GM19043 (cell line): ENCODE measurements around the gene ZP4.

Experiments
- ATAC-seq: cut with Tn5 transposase; IDR thresholded peaks from one replicate; pipeline ENCODE4 v1.9.1; 2021; ENCODE audit warnings: low read depth; ENCODE audit not compliant: unreplicated experiment

The ZP4 gene, protein sequence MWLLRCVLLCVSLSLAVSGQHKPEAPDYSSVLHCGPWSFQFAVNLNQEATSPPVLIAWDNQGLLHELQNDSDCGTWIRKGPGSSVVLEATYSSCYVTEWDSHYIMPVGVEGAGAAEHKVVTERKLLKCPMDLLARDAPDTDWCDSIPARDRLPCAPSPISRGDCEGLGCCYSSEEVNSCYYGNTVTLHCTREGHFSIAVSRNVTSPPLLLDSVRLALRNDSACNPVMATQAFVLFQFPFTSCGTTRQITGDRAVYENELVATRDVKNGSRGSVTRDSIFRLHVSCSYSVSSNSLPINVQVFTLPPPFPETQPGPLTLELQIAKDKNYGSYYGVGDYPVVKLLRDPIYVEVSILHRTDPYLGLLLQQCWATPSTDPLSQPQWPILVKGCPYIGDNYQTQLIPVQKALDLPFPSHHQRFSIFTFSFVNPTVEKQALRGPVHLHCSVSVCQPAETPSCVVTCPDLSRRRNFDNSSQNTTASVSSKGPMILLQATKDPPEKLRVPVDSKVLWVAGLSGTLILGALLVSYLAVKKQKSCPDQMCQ

DNA sequence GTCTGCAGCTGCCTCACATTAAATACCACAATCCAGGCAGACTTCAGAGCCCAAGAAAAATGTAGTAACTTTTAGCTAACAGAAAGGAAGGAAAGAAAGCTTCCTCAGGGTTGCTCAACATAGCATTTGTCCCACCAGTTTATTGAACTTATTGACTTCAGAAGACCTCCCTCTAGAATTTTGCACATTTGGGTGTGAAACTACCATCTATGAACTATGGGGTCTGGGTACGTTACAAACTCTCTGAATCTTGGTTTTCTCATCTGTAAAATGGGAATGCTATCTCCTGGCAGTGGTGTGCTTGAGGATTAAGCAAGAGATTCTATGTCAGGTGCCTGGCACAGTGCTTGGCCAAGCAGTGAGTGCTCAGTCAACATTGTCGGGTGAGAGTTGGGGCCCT is at the start of gene ZP4:
TSS of gene ZP4 (minus strand) at position 101 of the 400 bp plus-strand sequence. CDS start 287 bp downstream, outside the sequence.
- no peak for ATAC-seq

DNA sequence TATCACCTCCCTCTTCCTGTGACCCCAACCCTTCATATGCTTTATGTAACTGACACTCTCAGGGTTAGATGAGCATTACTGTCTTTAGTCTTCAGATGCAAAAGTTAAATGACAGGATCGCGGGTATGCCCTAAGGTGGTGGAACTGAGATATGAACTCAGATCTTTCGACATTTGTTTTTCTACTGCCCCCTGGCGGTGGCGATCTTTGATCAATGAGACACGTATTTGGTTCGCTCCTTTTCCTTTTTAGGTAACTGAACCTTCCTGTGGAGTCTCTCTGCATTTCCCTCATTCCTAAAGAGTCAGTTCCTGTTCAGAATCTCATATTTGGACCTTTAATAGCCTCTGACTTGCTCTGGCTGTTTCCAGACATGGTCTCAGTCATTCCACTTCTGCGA is 47.8 kb upstream of the ZP4 start:
- no peak for ATAC-seq

DNA sequence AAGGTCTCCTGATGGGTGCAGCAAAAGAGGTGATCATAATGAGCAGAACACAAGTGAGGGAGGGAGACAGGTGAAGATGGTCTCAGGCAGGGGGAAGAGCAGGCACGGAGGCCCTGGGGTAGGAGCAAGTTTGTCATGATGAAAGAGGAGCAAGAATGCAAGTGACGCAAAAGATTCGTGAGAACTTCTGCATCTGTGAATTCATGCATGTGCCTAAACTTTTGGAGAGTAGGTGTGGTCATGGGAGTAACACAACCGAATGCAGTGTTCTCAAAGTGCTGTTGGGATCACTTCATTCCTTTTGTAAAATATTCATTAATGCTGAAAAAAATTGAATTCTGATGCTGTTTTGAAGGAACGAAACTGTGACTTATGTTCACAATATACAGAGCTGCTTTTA is 47.3 kb upstream of the ZP4 start:
- ATAC-seq = no peak

DNA sequence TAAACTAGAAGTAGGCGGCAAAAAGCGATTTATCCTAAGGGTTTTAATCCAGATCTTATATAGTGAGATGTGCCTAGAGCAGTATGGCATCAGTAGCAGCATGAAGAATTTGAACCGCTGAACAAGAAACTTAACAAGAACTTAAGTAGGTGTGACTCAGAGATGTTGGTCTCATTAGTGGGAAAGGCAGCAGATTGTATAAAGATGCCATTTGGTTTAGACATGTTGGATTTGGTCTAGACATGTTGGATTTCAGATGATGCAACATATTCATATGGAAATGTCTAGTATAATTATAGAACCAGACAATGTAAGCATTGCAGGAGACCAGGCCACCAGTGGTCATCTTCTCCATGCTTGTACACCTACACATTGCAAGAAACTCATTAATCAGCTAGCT is 42.1 kb upstream of the ZP4 start:
- ATAC-seq = no peak

DNA sequence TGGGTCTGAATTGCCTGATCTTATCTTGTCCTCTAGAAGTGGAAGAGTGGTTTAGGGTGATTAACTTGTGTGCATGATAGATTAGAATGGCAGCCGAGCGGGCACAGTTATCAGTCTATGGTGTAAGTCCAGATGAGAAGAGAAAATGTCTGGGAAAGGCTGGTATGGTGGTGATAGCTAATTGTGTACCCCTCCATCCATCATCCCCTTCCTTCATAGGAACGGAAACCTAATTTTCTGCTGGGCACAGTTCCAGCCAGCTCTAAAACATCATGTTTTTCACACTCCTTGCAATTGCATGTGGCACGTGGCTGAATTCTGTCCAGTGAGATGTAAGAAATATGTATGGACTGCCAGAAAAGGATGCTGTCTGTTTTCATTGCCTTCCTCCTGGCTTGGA is 40.9 kb upstream of the ZP4 start:
- ATAC-seq = no peak

DNA sequence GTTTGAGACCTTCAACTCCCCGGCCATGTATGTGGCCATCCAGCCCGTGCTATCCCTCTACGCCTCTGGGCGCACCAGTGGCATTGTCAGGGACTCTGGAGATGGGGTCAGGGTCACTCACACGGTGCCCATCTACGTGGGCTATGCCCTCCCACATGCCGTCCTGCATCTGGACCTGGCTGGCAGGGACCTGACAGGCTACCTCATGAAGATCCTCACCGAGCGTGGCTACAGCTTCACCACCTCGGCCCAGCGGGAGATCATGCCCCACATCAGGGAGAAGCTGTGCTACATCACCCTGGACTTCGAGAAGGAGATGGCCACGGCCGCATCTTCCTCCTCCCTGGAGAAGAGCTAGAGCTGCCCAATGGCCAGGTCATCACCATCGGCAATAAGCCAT is 36.5 kb upstream of the ZP4 start:
- no peak for ATAC-seq

DNA sequence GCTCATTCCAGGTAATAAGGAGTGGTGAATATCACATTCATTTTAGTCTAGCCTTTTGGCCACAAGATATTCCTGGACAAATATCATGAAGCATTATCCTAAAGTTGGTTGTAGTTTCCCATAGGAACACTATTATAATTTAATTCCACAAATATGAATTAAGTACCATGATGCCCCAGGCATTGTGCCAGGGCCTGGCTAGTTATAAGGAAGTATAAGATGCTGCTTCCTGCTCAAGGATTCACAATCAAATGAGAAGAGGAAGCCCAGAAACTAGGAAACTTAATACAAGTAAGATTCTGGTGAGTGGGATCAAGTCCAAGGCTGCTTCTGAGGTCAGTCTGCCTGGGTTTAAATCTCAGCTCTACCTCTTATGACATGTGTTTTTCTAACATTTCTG is 30.6 kb upstream of the ZP4 start:
- ATAC-seq = no peak

DNA sequence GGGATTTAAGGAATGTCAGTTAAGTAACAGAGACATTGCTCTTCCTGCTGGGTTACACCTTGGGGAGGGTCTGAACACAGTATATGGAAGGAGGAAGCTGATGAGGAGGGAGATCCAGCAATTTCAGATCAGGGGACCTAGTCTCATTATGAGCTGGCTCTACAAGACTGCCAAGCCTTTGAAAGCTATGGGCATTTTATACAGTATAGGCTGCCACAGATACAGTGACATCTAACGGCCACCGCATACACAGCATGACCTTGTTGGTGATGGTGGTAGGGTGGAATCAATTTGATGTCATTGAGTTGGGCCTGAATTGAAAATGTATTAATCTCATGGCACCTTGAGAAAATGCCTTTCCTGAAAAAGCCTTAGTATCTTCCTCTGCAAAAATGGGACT is 22.6 kb upstream of the ZP4 start:
- no peak for ATAC-seq

DNA sequence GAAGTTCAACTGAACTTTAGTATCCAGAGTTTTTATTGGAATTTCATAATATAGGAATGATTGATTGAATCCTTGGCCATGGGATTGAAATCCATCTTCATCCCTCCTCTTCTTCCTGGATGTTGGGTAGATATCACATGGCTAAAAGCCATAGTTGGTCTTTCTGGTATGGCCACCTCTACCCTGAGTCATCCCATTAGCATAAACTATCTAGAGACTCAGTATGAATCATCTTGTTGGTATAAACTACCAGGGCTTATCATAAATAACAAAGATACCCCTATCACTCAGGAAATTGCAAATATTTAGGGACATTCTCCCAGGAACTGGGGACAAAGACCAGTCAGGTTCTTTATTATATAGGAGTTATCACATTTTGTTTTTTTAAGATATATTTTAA is 21.2 kb upstream of the ZP4 start:
- no peak for ATAC-seq

DNA sequence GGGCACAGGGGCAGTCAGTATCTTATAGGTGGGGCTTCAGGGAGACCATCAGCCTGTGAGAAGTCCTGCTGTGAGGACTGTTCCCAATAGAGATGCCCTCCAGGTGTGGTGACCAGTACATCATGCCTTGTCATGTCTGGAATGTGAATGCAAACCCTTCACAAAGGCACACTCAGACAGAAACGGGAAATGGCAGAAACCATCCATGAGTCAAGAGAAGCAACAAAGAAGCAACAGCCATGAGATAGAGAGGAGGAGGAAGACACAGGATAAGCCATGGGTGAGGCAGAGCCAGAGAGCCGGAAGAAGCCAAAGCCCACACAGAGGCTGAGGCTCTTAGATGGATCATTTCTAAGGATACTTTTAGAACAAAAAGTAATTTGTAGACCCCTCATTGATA is 20.1 kb upstream of the ZP4 start:
- ATAC-seq = no peak

DNA sequence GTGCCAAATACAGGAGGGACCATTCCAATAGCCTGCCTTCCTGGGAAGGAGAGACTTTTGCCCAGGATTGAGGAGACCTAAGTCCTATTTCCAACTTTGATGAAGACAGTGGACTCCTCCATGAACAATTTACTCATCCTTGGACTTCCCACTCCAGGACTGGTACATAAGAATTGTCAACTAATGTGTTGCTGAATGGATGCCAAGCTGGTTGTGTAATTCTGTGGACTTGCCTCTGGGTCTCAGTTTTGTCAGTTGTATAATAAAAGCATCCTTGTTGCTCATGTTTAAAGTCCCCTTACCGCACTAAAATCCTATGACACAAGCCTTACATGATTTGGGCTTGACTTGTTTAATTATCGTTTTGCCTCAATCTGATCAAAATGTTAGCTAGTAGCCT is 13.2 kb upstream of the ZP4 start:
- no peak for ATAC-seq

DNA sequence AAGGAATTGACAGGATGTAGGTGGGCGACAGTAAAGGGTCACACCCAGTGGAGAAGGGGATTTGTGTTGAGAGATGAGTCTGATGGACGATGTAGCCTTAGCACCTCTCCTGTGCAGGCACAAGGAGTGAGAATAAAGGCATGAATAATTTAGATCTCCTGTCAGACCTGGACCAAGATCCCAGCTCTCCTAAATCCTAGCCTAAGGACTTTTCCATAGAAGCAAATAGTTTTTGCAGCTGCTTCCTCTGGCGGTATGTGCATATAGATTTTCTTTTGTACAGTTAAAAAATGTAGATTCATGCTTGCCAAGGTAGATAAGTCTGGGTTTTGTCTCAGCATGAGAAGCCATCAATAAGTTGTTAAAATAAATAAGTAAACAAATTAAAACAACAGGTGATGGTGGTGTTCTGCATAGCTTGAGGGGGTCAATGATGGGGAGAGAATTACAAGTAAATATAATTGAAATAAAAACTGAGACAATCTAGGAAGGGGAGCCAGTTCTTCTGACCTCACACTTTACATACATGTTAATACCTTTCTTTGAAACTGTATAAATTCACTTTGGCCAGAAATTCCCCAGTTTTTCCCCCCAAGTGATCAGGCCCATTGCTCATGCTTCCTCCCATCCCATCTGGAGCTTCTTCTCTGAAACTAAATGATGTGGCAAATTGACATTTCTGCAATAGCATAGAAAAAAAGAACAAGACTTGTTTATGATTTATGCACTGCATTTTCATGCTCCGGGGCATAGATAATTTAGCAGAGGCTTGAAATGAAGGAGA is 12.4 kb upstream of the ZP4 start:
- ATAC-seq = no peak

DNA sequence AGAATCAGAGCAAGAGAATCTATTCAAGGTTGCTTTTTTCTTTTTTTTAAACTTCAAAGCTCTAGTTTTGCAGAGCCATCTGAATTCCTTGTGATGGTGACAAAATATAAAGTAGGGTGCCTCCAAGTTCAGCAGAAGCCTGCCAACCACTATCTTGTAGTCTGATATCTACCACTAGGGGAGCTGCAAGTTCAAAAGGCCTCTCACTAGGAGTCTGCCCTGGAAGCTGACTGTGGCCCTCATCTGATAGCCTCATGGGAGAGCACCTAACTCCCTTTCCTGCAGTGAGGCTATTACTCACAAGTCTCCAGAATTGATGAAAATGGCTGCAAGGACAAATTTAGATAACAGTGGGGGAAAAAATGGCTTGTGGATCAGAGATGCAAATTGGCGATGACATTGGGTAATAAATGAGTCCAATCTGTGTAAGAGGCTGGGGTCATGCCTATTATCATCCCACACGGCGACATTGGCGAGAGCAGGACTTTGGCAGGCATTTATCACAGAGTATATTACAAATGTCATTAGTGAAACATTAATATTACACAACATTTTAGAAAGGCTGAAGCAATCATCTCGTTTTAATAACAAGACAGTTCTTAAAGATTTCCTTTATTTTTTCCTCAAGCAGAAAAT is 10.7 kb upstream of the ZP4 start:
- ATAC-seq = no peak

DNA sequence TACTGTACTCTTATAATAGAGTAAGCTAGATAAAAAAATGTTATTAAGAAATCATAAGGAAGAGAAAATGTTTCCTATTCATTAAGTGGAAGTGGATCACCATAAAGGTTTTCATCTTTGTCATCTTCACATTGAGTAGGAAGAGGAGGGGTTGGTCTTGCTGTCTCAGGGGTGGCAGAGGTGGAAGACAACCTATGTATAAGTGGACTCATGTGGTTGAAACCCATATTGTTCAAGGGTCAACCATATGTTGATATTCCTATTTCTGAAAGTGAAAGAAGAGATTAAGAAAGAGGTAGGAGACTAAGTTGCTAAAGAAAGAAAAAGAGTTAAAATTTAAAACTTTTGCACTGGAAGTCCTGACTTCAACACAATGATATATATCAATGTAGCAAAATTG is 4.9 kb upstream of the ZP4 start:
- no peak for ATAC-seq

DNA sequence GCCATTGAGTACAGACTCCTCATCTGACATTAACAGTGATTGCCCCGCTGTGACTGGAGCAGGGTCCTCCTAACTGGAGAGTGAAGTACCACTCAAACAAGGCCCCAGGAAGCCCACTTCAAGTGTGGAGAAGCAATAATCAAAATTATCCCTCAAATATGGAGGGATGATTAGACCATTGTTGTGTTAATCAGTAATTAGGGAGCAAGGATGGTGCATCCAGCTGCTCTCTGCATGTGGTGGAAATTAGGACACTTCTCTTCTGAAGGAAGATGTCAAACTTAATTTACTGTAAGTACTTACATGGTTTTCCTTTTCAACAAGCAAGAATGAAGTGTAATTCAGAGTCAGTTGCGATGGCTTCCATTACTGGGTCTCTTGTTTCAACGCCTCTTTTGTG is 3.4 kb upstream of the ZP4 start:
- no peak for ATAC-seq

DNA sequence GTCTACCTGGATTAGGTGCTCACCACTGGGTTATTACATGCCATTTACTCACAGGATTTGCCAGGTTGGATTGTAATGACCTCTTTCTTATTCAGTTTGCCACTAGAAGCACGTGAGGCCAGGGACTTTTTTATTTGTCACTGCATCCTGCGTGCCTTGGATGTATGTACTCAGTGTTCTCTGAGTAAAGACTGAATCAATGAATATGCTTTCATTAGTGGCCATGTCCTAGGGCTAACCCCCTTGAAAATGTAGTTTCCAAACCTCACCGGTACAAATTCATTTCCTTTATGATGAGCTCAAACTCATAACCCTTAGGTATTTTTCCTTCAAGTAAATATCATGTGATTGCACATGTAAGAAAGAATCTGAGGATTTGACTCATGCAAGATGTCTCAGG is 1.3 kb upstream of the ZP4 start:
- no peak for ATAC-seq

DNA sequence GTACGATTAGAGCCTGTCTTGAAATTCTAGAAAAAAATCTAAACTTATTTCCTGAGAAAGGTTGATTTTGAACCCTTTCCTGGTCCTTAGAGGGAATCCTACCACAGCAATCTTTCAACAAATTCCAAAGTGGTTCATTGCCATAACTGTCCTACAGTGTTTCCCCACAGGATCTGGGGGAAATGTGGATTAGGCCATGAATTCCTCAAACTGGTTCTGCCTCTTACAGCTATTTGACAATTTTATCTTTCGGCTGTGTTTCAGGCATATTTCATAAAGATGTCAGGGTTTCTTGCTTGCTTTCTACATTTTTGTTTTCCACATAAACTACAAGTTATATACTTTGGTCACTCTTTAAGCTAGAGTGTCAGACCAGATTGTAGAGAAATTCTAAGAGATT is 544 bp upstream of the ZP4 start:
- no peak for ATAC-seq

DNA sequence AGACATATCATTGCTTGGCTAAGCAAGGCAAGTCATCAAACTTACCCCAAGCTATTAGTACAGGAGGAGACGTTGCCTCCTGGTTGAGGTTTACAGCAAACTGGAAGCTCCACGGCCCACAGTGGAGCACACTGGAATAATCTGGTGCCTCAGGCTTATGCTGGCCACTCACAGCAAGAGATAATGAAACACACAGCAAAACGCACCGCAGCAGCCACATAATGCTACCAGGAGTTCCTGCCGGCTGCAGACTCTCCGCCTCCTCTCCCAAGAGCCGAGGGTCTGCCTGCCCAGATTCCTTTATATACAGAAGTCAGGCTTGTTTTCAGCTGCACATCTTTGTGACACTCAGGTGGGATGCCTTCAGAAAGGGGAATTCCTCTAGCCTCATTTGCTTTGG is 306 bp downstream of the ZP4 start:
- no peak for ATAC-seq

DNA sequence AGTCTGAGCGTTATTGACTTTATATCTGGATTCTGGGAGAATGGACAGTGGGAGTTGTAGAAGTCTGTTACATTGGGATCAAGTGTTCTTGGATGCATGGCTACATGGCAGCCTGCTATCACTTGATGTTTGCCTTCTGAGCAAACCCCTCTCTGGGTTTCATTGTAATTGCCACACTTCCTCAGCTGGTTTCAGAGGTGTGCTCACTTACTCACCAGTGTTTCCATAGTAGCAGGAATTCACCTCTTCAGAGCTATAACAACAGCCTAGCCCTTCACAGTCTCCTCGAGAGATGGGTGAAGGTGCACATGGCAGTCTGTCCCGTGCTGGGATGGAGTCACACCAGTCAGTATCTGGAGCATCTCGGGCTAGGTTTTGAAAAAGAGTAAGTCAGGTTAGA is 2.6 kb downstream of the ZP4 start:
- no peak for ATAC-seq

DNA sequence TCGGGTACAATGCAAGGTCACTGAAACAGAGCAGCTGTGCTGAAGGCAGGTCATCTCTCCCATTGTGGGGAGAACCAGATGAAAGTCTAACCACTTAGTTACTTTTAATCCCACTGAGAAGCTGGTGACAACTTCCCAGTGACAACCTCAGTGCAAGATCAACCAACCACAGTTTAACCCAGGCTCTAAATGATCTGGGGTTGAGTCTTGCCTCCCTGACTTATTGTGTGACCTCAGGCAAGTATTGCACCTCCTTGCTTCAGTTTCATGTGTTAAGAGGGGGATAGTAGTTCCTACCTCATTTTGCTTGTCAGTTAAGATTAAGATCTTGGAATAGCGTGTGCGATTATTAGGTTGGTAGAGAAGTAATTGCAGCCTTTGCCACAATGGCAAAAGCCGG is 3.2 kb downstream of the ZP4 start:
- no peak for ATAC-seq

DNA sequence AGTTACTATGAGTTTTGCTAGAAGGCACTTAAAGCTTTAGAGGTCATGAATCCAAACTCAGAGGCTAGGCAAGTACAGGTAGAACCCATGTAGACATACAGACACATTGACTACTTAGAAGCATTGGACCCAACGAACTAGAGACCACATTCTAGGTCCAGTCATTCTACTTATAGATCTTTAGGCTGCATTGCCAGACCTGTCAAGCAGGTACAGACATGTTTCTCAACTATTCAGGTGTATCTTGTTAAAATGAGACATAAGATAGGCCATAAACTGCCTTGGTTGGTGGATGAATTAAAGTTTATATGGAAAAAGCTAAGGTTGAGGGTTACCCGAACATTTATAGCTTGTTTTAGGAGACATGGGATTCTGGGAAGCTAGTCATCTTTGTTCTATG is 6.5 kb downstream of the ZP4 start:
- ATAC-seq = no peak
